Hepatocyte (in vitro differentiated cells): Measurements from ENCODE around the gene TACR2. TPM values are rescaled to one million over a fixed set of nuclear protein-coding genes. Genes with fewer than 3 reads are reported as not detected.

Experiments
- DNase-seq: peaks from one replicate; pipeline ENCODE4 v3.0.0-alpha.2; 2016; ENCODE audit warnings: low spot score
- H2AFZ ChIP-seq: fragments of 200-600 bp; sonication (generic); 2 replicates; pipeline ENCODE4 v1.6.0; 2016; ENCODE audit warnings: antibody characterized with exemption, mild to moderate bottlenecking
- H3K27ac ChIP-seq: fragments of 200-600 bp; sonication (generic); 2 replicates; pipeline ENCODE4 v1.5.1; 2016; ENCODE audit warnings: mild to moderate bottlenecking
- H3K27me3 ChIP-seq: fragments of 200-600 bp; sonication (generic); 2 replicates; pipeline ENCODE4 v1.6.1; 2016
- H3K36me3 ChIP-seq: fragments of 200-600 bp; sonication (generic); replicated peaks from 2 replicates; pipeline ENCODE4 v1.5.1; 2016; ENCODE audit warnings: low read depth; ENCODE audit not compliant: insufficient read depth
- H3K4me1 ChIP-seq: fragments of 200-600 bp; sonication (generic); 2 replicates; pipeline ENCODE4 v1.5.1; 2016; ENCODE audit warnings: mild to moderate bottlenecking, moderate library complexity; ENCODE audit not compliant: insufficient read depth
- H3K4me2 ChIP-seq: fragments of 200-600 bp; sonication (generic); 2 replicates; pipeline ENCODE4 v1.6.0; 2016
- H3K4me3 ChIP-seq: fragments of 200-600 bp; sonication (generic); 2 replicates; pipeline ENCODE4 v1.5.1; 2016; ENCODE audit warnings: mild to moderate bottlenecking
- H3K79me2 ChIP-seq: fragments of 200-600 bp; sonication (generic); 2 replicates; pipeline ENCODE4 v1.6.0; 2017; ENCODE audit warnings: mild to moderate bottlenecking
- H3K9me2 ChIP-seq: fragments of 200-600 bp; sonication (generic); replicated peaks from 2 replicates; pipeline ENCODE4 v1.6.0; 2017; ENCODE audit warnings: mild to moderate bottlenecking; ENCODE audit not compliant: insufficient read depth
- H3K9me3 ChIP-seq: fragments of 200-600 bp; sonication (generic); 2 replicates; pipeline ENCODE4 v1.5.1; 2016; ENCODE audit warnings: low read depth, mild to moderate bottlenecking
- H4K20me1 ChIP-seq: fragments of 200-600 bp; sonication (generic); 2 replicates; pipeline ENCODE4 v1.6.0; 2016; ENCODE audit warnings: mild to moderate bottlenecking; ENCODE audit not compliant: insufficient read depth, poor library complexity, severe bottlenecking
- CTCF ChIP-seq: fragments of 200-600 bp; sonication (generic); IDR thresholded peaks from 2 replicates; pipeline ENCODE4 v1.5.1; 2016; ENCODE audit warnings: antibody characterized with exemption, mild to moderate bottlenecking; ENCODE audit not compliant: poor library complexity
- EZH2 ChIP-seq: fragments of 200-600 bp; sonication (generic); IDR thresholded peaks from 2 replicates; pipeline ENCODE4 v1.6.1; 2016; ENCODE audit warnings: antibody characterized with exemption, mild to moderate bottlenecking, borderline replicate concordance
- EZH2phosphoT487 ChIP-seq: fragments of 200-600 bp; sonication (generic); IDR thresholded peaks from one replicate; pipeline ENCODE4 v1.6.1; 2018; ENCODE audit warnings: antibody characterized with exemption, mild to moderate bottlenecking, low read depth, moderate library complexity; ENCODE audit not compliant: unreplicated experiment, severe bottlenecking
- WGBS: methylation state at CpG from one replicate; pipeline ENCODE4 v1.1.6; 2016; ENCODE audit warnings: low lambda C conversion rate; ENCODE audit errors: missing lambda C conversion rate; 5-methylcytosine and 5-hydroxymethylcytosine counted together
- polyA plus RNA-seq: library from polyadenylated mRNA; unstranded; fragments of >200 nt; fragmentation: Nextera tagmentation; extraction: Ambion mirVana; gene quantifications from 2 replicates; pipeline ENCODE4 v1.2.1, GENCODE V29; 2016
- total RNA-seq: library from RNA; depleted of rRNA; stranded (reverse); fragments of >200 nt; gene quantifications from 2 replicates; pipeline ENCODE4 v1.2.3, GENCODE V29; 2014

Gene TACR2
- 0.07 TPM in 1 of 2 replicates, not detected in the other for total RNA-seq
- polyA plus RNA-seq, result 0.63 TPM in 1 of 2 replicates, not detected in the other

DNA sequence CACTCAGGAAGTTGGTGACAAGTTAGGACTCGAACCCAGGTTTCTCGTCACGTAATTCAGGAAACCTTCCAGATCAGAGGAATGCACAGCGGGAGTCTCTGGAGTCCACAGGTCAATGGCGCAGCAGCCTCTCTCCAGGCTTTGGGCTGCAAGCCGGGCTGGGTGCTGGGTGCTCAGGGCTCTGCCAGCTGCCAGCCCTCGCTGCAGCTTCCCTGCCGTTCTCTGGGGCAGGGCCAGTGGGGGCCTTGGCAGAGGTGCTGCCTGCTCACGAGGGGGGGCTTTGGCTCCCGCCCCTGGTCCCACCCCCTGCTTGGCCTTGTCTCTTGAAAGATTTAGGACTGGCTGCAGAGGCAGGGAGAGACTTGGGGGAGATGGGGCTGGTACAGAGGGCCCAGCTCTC lies at the start of gene TACR2:
Gene TACR2, minus strand, starts transcription at position 224 of the 400 bp plus-strand sequence. CDS start 595 bp downstream, outside the sequence.
- no peak for DNase-seq
- Histone ChIP-seq H3K27ac (peak within 1 kb of the TSS; percentile 69), H3K4me3 (no peak within 1 kb of the TSS), H3K9me3 (no peaks in the 10 kb centered on the region), H3K27me3 (no peaks in the 10 kb centered on the region), H4K20me1 (no peaks in the 10 kb centered on the region), H3K79me2 (no peaks in the 10 kb centered on the region), H3K4me1 (peaks cover 17% of the 10 kb centered on the region), H3K36me3 (no peaks in the 10 kb centered on the region), H2AFZ (no peak within 1 kb of the TSS), H3K4me2 (peak within 1 kb of the TSS; percentile 19), H3K9me2 (no peaks in the 10 kb centered on the region)
- TF ChIP-seq EZH2, result no peak
- no peak for TF ChIP-seq CTCF
- no peak for TF ChIP-seq EZH2phosphoT487
- 88% methylated on average over 10 of the region's 10 CpGs for WGBS

- DNase-seq, result no peak
- no peak overlapping the region for H3K27ac ChIP-seq
- no peaks in the 10 kb centered on the region for H3K9me2 ChIP-seq
- TF ChIP-seq CTCF (no peak), EZH2 (no peak), EZH2phosphoT487 (no peak)
- H3K4me3 ChIP-seq, result no peak overlapping the region
- H3K36me3 ChIP-seq, result no peaks in the 10 kb centered on the region
- H3K9me3 ChIP-seq, result no peaks in the 10 kb centered on the region
- H3K4me1 ChIP-seq, result peaks cover 14% of the 10 kb centered on the region
- H3K79me2 ChIP-seq, result peaks cover 47% of the 10 kb centered on the region
- WGBS, result 81% methylated on average over 5 of the region's 5 CpGs
- no peaks in the 10 kb centered on the region for H4K20me1 ChIP-seq
- no peaks in the 10 kb centered on the region for H3K27me3 ChIP-seq
- no peak overlapping the region for H2AFZ ChIP-seq
- H3K4me2 ChIP-seq, result no peak overlapping the region
Observed at GRCh38 chr10:69466158-69466490, 49.4 kb upstream of the TACR2 start.

GRCh38 chr10:69465457-69466157 lies 48.9 kb upstream of the TACR2 start:
- Histone ChIP-seq H3K27me3 (no peaks in the 10 kb centered on the region), H3K36me3 (no peaks in the 10 kb centered on the region), H2AFZ (no peak overlapping the region), H3K4me2 (no peak overlapping the region), H3K9me2 (no peaks in the 10 kb centered on the region), H3K4me1 (peaks cover 14% of the 10 kb centered on the region), H3K79me2 (peaks cover 52% of the 10 kb centered on the region), H3K4me3 (no peak overlapping the region), H4K20me1 (no peaks in the 10 kb centered on the region), H3K27ac (peak overlapping the region; percentile 27), H3K9me3 (no peaks in the 10 kb centered on the region)
- 95% methylated on average over 9 of the region's 9 CpGs for WGBS
- DNase-seq, result no peak
- TF ChIP-seq EZH2 (no peak), CTCF (no peak), EZH2phosphoT487 (no peak)
